ENCODE data around the gene PIK3AP1.

- TF ChIP-seq RAD21 (IDR thresholded peaks at IDR 0.05 in 1 of 2, conservative IDR thresholded peaks at IDR 0.05 in 1 of 2; ENCODE audit: low read depth in 2 of 2, low read length in 2 of 2) (no peak), CTCF (IDR thresholded peaks at IDR 0.05; ENCODE audit: control extremely low read depth in 1 of 3, insufficient read depth in 1 of 3, low read depth in 1 of 3, low read length in 3 of 3) (no peak)
Measured at GRCh38 chr10:96746503-96746902, 26.2 kb upstream of the PIK3AP1 start.

All from H1 (cell line).